Measurements from ENCODE around the gene MCOLN2. TPM values are rescaled to one million over a fixed set of nuclear protein-coding genes. Genes with fewer than 3 reads are reported as not detected.

MCOLN2 gene
- total RNA-seq, result 1.2 TPM in 1 of 2 replicates, not detected in the other

DNA sequence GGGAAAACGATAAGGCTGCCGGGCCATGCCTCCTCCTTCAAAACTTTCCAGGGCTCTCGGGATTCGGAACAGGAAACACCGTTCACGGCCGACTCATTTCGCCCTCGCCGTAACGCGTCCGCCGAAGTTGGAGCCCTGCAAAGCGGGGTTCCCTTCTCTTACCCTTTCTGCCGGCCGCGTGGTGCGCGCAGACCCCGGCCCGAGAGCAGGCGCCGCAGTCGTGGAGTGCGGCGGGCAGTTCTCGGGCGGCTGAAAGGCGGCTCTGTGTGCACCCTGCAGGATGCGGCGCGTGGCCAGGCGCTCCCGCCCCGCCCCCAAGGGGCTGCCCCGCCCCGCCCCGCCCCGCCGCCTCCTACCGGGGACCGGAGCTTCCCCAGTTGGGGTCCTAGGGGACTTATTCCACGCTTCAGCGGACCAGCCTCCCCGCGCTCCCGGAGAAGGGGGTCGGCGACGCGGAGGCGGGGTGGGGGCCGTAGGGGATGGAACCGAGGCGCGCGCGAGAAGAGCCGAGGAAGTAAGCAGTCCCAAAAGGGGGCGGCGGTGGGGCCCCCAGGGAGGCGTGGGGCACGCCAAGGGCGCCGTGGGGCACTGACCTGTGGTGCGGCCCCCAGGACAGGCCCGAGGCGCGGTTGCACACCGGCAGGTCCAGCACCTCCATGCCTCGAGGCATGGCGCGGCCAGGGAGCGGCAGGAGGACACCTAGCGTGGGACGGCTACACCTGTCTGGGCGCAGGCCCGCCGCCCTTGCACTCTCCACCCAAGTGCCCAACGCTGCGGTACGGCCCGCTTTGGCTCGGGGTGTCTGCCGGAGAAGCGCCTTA, at the start of gene MCOLN2:
MCOLN2 (minus strand) TSS at position 268 of the 821 bp plus-strand sequence; CDS start at position 27, 241 bp downstream.

DNA sequence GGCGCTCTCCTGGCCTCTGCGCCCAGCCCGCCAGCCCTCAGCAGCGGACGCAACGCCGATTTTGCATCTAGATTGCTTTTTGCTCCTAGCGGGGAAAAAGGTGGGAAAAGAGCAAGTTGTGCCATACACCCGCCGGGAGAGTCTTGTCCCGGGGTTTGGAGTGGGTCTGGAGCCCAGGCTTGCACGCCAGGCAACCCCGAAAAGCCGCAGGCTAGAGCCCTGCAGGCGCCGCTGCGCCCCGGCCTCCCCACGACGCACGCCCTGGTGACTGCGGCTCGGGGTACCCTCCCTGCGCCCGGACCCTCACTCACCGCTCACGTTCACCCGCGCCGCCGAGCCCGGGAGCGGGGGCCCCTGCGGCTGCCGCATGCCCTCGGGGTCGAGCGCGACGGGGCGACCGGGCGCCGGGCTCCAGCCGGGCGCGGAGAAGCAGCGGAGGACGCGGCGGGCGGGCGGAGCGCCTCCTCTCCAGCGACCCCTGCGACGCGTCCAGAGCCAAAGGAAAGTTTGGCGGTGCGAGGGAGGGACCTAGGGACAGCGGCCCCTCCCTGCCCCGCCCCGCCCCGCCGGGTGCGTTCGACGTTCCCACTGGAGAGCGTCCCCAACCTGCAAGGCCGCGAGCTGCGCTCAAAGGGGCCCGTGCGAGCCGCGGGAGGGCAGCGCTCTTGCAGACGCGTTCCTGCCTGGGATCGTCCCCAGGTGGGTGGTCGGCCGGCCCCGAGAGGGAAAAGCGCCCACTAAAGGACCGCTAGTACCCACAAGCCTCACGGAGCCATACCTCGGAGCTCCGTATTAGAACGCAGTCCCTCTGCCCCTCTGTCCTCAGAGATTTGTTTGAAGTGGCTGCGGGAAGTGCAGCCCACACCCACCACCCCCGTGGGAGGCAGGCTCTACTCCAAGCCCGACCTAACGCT, 104.0 kb downstream of the MCOLN2 start, which contains the start of gene LPAR3:
LPAR3 (minus strand) TSS at position 502 of the 914 bp plus-strand sequence. CDS start 27,086 bp downstream, outside the sequence.

Other genes starting within 250 kb of the MCOLN2 start
- gene LPAR3, start 103.9 kb downstream of the MCOLN2 start, total RNA-seq, result 59.8 and 156 TPM in 2 replicates
- 1.3 and 4.8 TPM in 2 replicates for gene MCOLN3, start 51.4 kb upstream of the MCOLN2 start, total RNA-seq
- 5.1 and 7.2 TPM in 2 replicates for gene SYDE2, start 203.9 kb upstream of the MCOLN2 start, total RNA-seq